GM12878 (cell line): Measurements from ENCODE around the gene PKN3.

Source experiments
- CBX5 ChIP-seq: sonication (generic); IDR thresholded peaks from 2 replicates; pipeline ENCODE4 v1.6.1; 2016; ENCODE audit warnings: low read depth, moderate library complexity, mild to moderate bottlenecking, inconsistent platforms
- CTCF ChIP-seq, 3 experiments: IDR thresholded peaks in 2 of 3; conservative IDR thresholded peaks in 1 of 3; 2 replicates each; pipeline ENCODE4 v1.5.1; 2011; ENCODE audit warnings: low read depth in 3 of 3, low read length in 3 of 3, mild to moderate bottlenecking in 3 of 3, control low read depth in 2 of 3, moderate library complexity in 2 of 3, inconsistent platforms in 1 of 3, mixed read lengths in 1 of 3; ENCODE audit not compliant: control insufficient read depth in 2 of 3, insufficient read depth in 1 of 3; ENCODE audit errors: extremely low read depth in 1 of 3
- EZH2 ChIP-seq: IDR thresholded peaks from 2 replicates; pipeline ENCODE4 v1.6.1; 2012; ENCODE audit warnings: low read depth, mild to moderate bottlenecking, control low read depth, inconsistent platforms, low read length, borderline replicate concordance; ENCODE audit not compliant: control insufficient read depth
- FOXK2 ChIP-seq: fragments of 450-650 bp; IDR thresholded peaks from 2 replicates; pipeline ENCODE4 v1.6.1; 2017; ENCODE audit warnings: mild to moderate bottlenecking, moderate library complexity
- PML ChIP-seq: IDR thresholded peaks from 2 replicates; pipeline ENCODE4 v1.6.1; 2012; ENCODE audit warnings: low read length, inconsistent platforms
- SPI1 ChIP-seq: IDR thresholded peaks from 2 replicates; pipeline ENCODE4 v1.6.1; 2011; ENCODE audit warnings: low read depth, mild to moderate bottlenecking, low read length, moderate library complexity, borderline replicate concordance; ENCODE audit not compliant: insufficient read depth

GRCh38 chr9:128701227-128701854 lies 962 bp upstream of the PKN3 start:
- TF ChIP-seq EZH2 (no peak), FOXK2 (no peak), CTCF (IDR thresholded peaks at IDR 0.05 in 2 of 3, conservative IDR thresholded peaks at IDR 0.05 in 1 of 3; ENCODE audit: control insufficient read depth in 2 of 3, extremely low read depth in 1 of 3, insufficient read depth in 1 of 3, low read depth in 3 of 3, low read length in 3 of 3) (no peak), PML (no peak), SPI1 (no peak), CBX5 (no peak)
